Breast epithelium (tissue), 4 donors: Measurements from ENCODE around the gene HDX. TPM values are rescaled to one million over a fixed set of nuclear protein-coding genes. Genes with fewer than 3 reads are reported as not detected.

ENCODE experiments used
- DNase-seq, 2 donors: peaks; one replicate each; pipeline ENCODE4 v3.0.0-alpha.2; 2019; ENCODE audit warnings: low spot score in 2 of 2
- H3K27ac ChIP-seq, 2 donors: fragments of 200-600 bp; sonication (generic) in 1 of 2; one replicate each; pipeline ENCODE4 v1.5.1; 2016 to 2019; ENCODE audit warnings: mild to moderate bottlenecking in 1 of 2
- H3K27me3 ChIP-seq, 2 donors: fragments of 200-600 bp; sonication (generic) in 1 of 2; one replicate each; pipeline versions ENCODE4 v1.5.1 to v1.6.0; 2017 to 2019; ENCODE audit warnings: control low read depth in 1 of 2, mild to moderate bottlenecking in 1 of 2
- H3K36me3 ChIP-seq: fragments of 200-600 bp; one replicate; pipeline ENCODE4 v1.5.1; 2019
- H3K4me1 ChIP-seq, 2 donors: fragments of 200-600 bp; sonication (generic); one replicate each; pipeline ENCODE4 v1.5.1; 2016 to 2019; ENCODE audit warnings: control low read depth in 1 of 2
- H3K4me3 ChIP-seq, 3 donors: fragments of 200-600 bp; sonication (generic); 1 replicate in 2 of 3; 2 replicates in 1 of 3; pipeline ENCODE4 v1.5.1; 2016 to 2019; ENCODE audit warnings: mild to moderate bottlenecking in 3 of 3, moderate library complexity in 2 of 3
- H3K9me3 ChIP-seq, 2 donors: fragments of 200-600 bp; sonication (generic) in 1 of 2; one replicate each; pipeline ENCODE4 v1.5.1; 2016 to 2019; ENCODE audit warnings: control low read depth in 1 of 2
- POLR2A ChIP-seq: fragments of 450-650 bp; IDR thresholded peaks from one replicate; pipeline ENCODE4 v1.6.1; 2016; ENCODE audit warnings: antibody characterized with exemption, mild to moderate bottlenecking, moderate library complexity
- POLR2AphosphoS5 ChIP-seq, 3 donors: sonication (generic); formaldehyde crosslinking; IDR thresholded peaks; one replicate each; pipeline ENCODE4 v1.6.1; 2017; ENCODE audit warnings: antibody characterized with exemption in 3 of 3
- intact Hi-C: fragments of 100-400 bp; cut with DNase I; formaldehyde crosslinking; loops from one replicate; pipeline ENCODE4 v1.15.1; 2023; ENCODE audit warnings: low total_unique reads
- total RNA-seq, 3 donors: library from RNA; depleted of rRNA; stranded (reverse); fragments of >200 nt; gene quantifications; one replicate each; pipeline ENCODE4 v1.1.0, GENCODE V29; 2016
- TF ChIP-seq, protein P1 (sequence below), 3 donors: fragments of 450-650 bp; IDR thresholded peaks; one replicate each; pipeline ENCODE4 v1.5.1; 2016 to 2017; ENCODE audit warnings: antibody characterized with exemption in 3 of 3, mild to moderate bottlenecking in 3 of 3, moderate library complexity in 3 of 3

The HDX gene
- total RNA-seq, 3 donors from 2014 or later: 6.4 to 12.1 (median 7.9) TPM

DNA sequence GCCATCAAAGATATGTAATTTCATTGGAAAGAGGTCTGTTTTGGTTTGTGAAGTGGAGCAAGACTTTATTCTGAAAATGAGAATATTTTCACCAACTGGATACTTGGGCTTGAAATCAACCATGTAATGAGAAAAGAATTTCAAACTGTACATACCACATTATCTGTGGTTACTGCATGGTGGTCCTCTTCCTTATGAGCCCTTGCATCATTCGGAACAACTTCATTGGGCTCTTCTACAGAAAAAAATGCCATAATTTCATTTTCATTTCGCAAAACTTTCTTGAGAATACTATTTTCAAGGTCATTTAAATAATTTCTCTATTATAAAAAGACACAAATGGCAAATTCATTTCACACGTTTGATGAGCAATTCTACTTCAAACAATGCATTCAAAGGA is 165.6 kb downstream of the HDX start:
- DNase-seq: no peak
- Histone ChIP-seq H3K27ac (no peak overlapping the region), H3K4me3 (no peak overlapping the region), H3K27me3 (peaks cover 0 to 6% of the 10 kb centered on the region in 2 donors), H3K36me3 (no peaks in the 10 kb centered on the region), H3K4me1 (no peaks in the 10 kb centered on the region), H3K9me3 (no peaks in the 10 kb centered on the region)
- intact Hi-C loops: no loop called here
- TF ChIP-seq, protein P1, sequence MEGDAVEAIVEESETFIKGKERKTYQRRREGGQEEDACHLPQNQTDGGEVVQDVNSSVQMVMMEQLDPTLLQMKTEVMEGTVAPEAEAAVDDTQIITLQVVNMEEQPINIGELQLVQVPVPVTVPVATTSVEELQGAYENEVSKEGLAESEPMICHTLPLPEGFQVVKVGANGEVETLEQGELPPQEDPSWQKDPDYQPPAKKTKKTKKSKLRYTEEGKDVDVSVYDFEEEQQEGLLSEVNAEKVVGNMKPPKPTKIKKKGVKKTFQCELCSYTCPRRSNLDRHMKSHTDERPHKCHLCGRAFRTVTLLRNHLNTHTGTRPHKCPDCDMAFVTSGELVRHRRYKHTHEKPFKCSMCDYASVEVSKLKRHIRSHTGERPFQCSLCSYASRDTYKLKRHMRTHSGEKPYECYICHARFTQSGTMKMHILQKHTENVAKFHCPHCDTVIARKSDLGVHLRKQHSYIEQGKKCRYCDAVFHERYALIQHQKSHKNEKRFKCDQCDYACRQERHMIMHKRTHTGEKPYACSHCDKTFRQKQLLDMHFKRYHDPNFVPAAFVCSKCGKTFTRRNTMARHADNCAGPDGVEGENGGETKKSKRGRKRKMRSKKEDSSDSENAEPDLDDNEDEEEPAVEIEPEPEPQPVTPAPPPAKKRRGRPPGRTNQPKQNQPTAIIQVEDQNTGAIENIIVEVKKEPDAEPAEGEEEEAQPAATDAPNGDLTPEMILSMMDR (IDR thresholded peaks at IDR 0.05): no peak
- TF ChIP-seq POLR2A (no peak), POLR2AphosphoS5 (IDR thresholded peaks at IDR 0.05) (no peak)

DNA sequence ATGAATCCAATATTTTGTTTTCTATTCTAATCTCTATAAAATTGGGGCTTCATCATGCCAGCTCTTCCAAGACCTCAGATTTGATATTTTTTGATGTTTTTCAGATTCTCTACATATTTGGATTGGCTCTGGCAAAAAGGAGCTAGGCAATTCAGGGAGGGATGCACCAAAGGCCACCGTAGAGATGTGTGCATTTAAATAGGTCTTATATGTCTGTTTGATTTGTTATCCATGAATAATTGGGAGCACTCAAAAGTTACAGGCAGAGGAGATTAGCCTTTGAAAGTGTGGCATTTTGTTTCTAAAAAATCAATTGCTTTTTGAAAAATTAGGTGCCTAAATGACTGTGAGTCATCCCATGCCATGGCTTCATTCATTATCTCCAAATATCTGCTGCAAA is 167.1 kb downstream of the HDX start:
- H3K27ac ChIP-seq: no peak overlapping the region
- no peaks in the 10 kb centered on the region for H3K36me3 ChIP-seq
- H3K27me3 ChIP-seq: peaks cover 0 to 5% of the 10 kb centered on the region in 2 donors
- intact Hi-C loops: no loop called here
- TF ChIP-seq, protein P1 (IDR thresholded peaks at IDR 0.05): no peak
- TF ChIP-seq POLR2A: no peak
- no peak for DNase-seq
- no peak overlapping the region for H3K4me3 ChIP-seq
- no peaks in the 10 kb centered on the region for H3K9me3 ChIP-seq
- H3K4me1 ChIP-seq: no peaks in the 10 kb centered on the region

DNA sequence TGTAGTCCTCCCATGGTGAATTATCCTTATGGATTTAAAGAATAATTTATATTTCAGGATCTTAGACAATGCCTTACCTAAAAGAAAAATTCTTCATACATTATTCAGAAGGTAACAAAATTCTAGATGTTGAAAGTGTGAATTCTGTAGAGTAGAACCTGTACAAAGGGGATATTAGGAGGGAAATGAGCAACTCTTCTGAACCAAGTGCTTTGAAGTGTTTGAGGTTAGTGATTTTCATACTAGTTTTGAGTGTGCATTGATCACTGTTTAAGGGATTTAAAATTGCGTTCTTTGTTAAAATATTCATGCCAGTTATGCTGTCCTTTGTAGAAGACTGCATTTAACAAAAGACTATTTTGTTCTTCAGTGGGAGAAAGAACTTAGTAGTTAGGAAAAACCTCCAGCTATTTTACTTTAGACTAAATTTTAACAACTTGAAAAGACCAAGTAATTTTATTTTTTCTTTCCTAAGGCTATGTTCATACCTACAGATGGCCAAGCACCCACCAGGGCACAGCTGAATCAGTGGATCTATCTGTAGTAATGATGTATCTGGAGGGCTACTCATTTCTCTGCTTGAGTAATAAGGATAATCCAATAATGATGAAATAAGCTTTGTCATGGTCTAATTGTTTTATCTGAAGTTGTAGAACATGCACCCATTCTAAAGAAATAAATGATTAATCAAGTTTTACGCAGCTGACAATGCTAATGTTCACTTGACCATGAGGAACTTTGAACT is 180.0 kb downstream of the HDX start:
- no peak for TF ChIP-seq POLR2A
- no peak for DNase-seq
- no peaks in the 10 kb centered on the region for H3K36me3 ChIP-seq
- intact Hi-C loops: no loop called here
- no peak overlapping the region for H3K4me3 ChIP-seq
- H3K9me3 ChIP-seq: no peaks in the 10 kb centered on the region
- no peaks in the 10 kb centered on the region for H3K4me1 ChIP-seq
- H3K27me3 ChIP-seq: peaks cover 0 to 4% of the 10 kb centered on the region in 2 donors
- no peak overlapping the region for H3K27ac ChIP-seq

DNA sequence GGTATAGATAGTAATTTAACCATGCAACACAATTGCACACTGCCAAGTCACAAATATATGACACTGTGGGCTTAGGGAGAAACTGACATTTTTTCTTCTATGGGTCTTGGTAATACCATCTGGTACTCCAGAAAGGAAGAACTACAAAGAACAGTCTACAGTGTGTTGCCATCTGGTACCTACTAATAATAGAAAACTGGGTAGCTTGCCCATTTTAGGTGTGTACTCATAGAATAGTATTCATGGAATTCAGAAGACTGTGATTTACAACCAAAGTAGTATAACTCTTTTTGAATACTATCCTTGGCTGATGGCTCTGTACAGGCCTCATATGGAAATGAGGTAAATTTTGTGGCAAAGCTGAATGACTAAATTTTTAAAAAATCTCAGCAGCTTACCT is 181.6 kb downstream of the HDX start:
- TF ChIP-seq, protein P1 (IDR thresholded peaks at IDR 0.05): no peak
- H3K9me3 ChIP-seq: peaks cover 0 to 4% of the 10 kb centered on the region in 2 donors
- no peaks in the 10 kb centered on the region for H3K4me1 ChIP-seq
- no peak for DNase-seq
- intact Hi-C loops: no loop called here
- peaks cover 0 to 4% of the 10 kb centered on the region in 2 donors for H3K27me3 ChIP-seq
- H3K4me3 ChIP-seq: no peak overlapping the region
- no peaks in the 10 kb centered on the region for H3K36me3 ChIP-seq
- no peak overlapping the region for H3K27ac ChIP-seq

DNA sequence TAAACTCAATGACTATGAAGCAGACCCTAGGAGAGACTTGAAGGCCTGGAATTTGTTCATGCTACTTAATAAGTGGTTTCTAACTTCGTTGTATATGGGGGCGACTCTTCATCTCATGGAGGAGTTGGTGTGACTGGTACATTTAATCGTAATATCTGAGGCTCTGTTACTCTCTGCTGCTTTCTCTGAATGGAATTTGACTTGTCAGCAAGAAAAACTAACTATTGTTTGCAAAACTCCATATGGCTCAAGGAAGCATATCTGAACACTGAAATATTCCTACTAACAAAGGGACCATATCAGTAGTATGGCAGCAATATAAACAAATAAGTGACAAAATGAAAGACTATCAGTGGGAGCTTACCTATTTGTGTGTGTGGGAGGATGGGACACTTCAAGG is 182.2 kb downstream of the HDX start:
- Histone ChIP-seq H3K9me3 (peaks cover 0 to 9% of the 10 kb centered on the region in 2 donors), H3K4me1 (no peaks in the 10 kb centered on the region), H3K27ac (no peak overlapping the region), H3K36me3 (no peaks in the 10 kb centered on the region), H3K27me3 (peaks cover 0 to 4% of the 10 kb centered on the region in 2 donors), H3K4me3 (no peak overlapping the region)
- TF ChIP-seq POLR2A (no peak), POLR2AphosphoS5 (IDR thresholded peaks at IDR 0.05) (no peak)
- TF ChIP-seq, protein P1 (IDR thresholded peaks at IDR 0.05): no peak
- DNase-seq: no peak
- intact Hi-C loops: no loop called here
